ENCODE measurements around the gene IQCM.

Gene IQCM

GRCh38 chr4:149706942-149707341 is 108.7 kb downstream of the IQCM start:
- no peak for DNase-seq (ENCODE audit: extremely low read depth, low read depth)
- no peak for TF ChIP-seq CTCF (IDR thresholded peaks at IDR 0.05; ENCODE audit: low read depth, low read length)

- DNase-seq (ENCODE audit: extremely low read depth, low read depth) = no peak
- no peak for TF ChIP-seq CTCF (IDR thresholded peaks at IDR 0.05; ENCODE audit: low read depth, low read length)
These were observed 113.0 kb downstream of the IQCM start for GRCh38 chr4:149702414-149703293.

GRCh38 chr4:149701435-149702156 is 114.0 kb downstream of the IQCM start:
- no peak for DNase-seq (ENCODE audit: extremely low read depth, low read depth)
- no peak for TF ChIP-seq CTCF (IDR thresholded peaks at IDR 0.05; ENCODE audit: low read depth, low read length)

- no peak for DNase-seq (ENCODE audit: extremely low read depth, low read depth)
- TF ChIP-seq CTCF (IDR thresholded peaks at IDR 0.05; ENCODE audit: low read depth, low read length) = no peak
These were observed 115.4 kb downstream of the IQCM start for GRCh38 chr4:149700272-149700671.

- DNase-seq (ENCODE audit: extremely low read depth, low read depth) = no peak
- TF ChIP-seq CTCF (IDR thresholded peaks at IDR 0.05; ENCODE audit: low read depth, low read length) = no peak
These were observed 116.0 kb downstream of the IQCM start for GRCh38 chr4:149699642-149700041.

- TF ChIP-seq CTCF (IDR thresholded peaks at IDR 0.05; ENCODE audit: low read depth, low read length) = no peak
- DNase-seq (ENCODE audit: extremely low read depth, low read depth) = no peak
These were observed 124.9 kb downstream of the IQCM start for GRCh38 chr4:149690726-149691125.

GRCh38 chr4:149684516-149684915 is 131.1 kb downstream of the IQCM start:
- no peak for TF ChIP-seq CTCF (IDR thresholded peaks at IDR 0.05; ENCODE audit: low read depth, low read length)

More at GRCh38 chr4:149684516-149684915, 131.1 kb downstream of the IQCM start:
- no peak for DNase-seq (ENCODE audit: extremely low read depth, low read depth)

All from AG09319 (cell line).